Ovary (tissue), 3 donors: Measurements from ENCODE around the gene PSMD5.

ENCODE experiments used
- CTCF ChIP-seq, 3 donors: fragments of 450-650 bp in 2 of 3; fragments of 200-600 bp in 1 of 3; IDR thresholded peaks; one replicate each; pipeline versions ENCODE4 v1.5.1 to v1.8.0; 2016 to 2022; ENCODE audit warnings: antibody characterized with exemption in 3 of 3, mild to moderate bottlenecking in 1 of 3
- EP300 ChIP-seq: sonication (generic); formaldehyde crosslinking; IDR thresholded peaks from one replicate; pipeline ENCODE4 v1.6.1; 2017; ENCODE audit warnings: antibody characterized with exemption
- POLR2A ChIP-seq: fragments of 450-650 bp; IDR thresholded peaks from one replicate; pipeline ENCODE4 v1.6.1; 2017; ENCODE audit warnings: antibody characterized with exemption, mild to moderate bottlenecking, moderate library complexity
- donor health status: DM: no; HTN: no; CAD: no.

DNA sequence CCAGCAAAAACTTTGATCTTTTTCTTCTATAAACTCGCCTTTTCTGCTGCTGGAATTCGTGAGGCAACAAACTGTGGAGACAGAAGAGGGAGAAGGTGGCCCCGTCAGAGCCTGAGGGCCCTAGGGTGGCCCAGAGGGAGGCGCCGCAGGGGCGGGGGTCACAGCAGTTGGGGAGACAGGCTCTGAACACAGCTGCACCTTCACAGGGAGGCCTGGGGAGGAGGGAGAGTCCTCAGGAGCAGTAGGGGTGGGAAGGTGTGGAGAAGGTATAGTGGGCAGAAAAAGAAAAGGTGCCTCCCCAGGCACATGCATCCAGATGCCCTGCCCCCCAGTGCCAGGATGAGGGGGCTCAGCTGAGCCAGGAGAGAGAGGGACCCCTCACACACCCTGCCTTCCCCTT lies 19.2 kb upstream of the PSMD5 start:
- no peak for TF ChIP-seq CTCF (IDR thresholded peaks at IDR 0.05)
- no peak for TF ChIP-seq POLR2A
- no peak for TF ChIP-seq EP300
